HepG2 (cell line): ENCODE results near the gene NPHP4. TPM values are rescaled to one million over a fixed set of nuclear protein-coding genes. Genes with fewer than 3 reads are reported as not detected.

Experiments used
- ATAC-seq: fragments of 200-7000 bp; cut with Tn5 transposase; 3 replicates; pipeline ENCODE4 v1.9.1; 2020; ENCODE audit warnings: mild to moderate bottlenecking, moderate library complexity
- BruUV-seq: library from RNA; stranded (reverse); fragments of 400-500 nt; replicated peaks from 2 replicates; lab custom pipeline; 2021; lab: Mats Ljungman, UMichigan
- CTCF ChIA-PET: fragments of 300-600 bp; formaldehyde crosslinking; extraction: SDS; loops from one replicate; lab custom pipeline; 2021; ENCODE audit warnings: low total read pairs, inconsistent platforms, low intra/inter-chr PET ratio; lab: Yijun Ruan, JAX
- POLR2A ChIA-PET: fragments of 350-600 bp; sonication (Branson Sonifier 250); formaldehyde crosslinking; loops from one replicate; lab custom pipeline; 2020; ENCODE audit warnings: antibody characterized with exemption, inconsistent platforms; lab: Yijun Ruan, JAX
- DNase-seq: peaks from one replicate; pipeline ENCODE4 v3.0.0-alpha.2; 2015; ENCODE audit warnings: low spot score
- FAIRE-seq: peaks from 3 replicates; lab custom pipeline; 2011; peaks lifted over from hg19 to GRCh38; lab: Jason Lieb, UNC
- H2AFZ ChIP-seq: one replicate; pipeline ENCODE4 v1.6.1; 2011; ENCODE audit warnings: low read length, inconsistent platforms
- H3K27ac ChIP-seq: fragments of 300-600 bp; 3 replicates; pipeline ENCODE4 v1.8.0; 2011; ENCODE audit warnings: mixed run types, mild to moderate bottlenecking, mixed read lengths, low read length, inconsistent platforms; ENCODE audit not compliant: insufficient read depth; ENCODE audit errors: extremely low read length
- H3K27me3 ChIP-seq, 2 experiments: fragments of 200-600 bp in 1 of 2; 2 replicates in 1 of 2; 3 replicates in 1 of 2; pipeline versions ENCODE4 v1.6.0 to v1.8.0; 2011; ENCODE audit warnings: low read length in 2 of 2, mild to moderate bottlenecking in 2 of 2, moderate library complexity in 2 of 2, inconsistent platforms in 1 of 2; ENCODE audit not compliant: insufficient read depth in 2 of 2, control insufficient read depth in 1 of 2
- H3K36me3 ChIP-seq, 2 experiments: fragments of 200-600 bp in 1 of 2; replicated peaks in 1 of 2; 2 replicates in 1 of 2; 3 replicates in 1 of 2; pipeline versions ENCODE4 v1.5.1 to v1.8.0; 2011; ENCODE audit warnings: low read length in 2 of 2, inconsistent platforms in 1 of 2; ENCODE audit not compliant: insufficient read depth in 2 of 2, control insufficient read depth in 1 of 2
- H3K4me1 ChIP-seq: 2 replicates; pipeline ENCODE4 v1.5.1; 2012; ENCODE audit warnings: low read length, inconsistent platforms; ENCODE audit not compliant: insufficient read depth
- H3K4me2 ChIP-seq: 2 replicates; pipeline ENCODE4 v1.6.0; 2011; ENCODE audit warnings: low read depth, low read length, inconsistent platforms
- H3K4me3 ChIP-seq, 3 experiments: fragments of 200-600 bp in 1 of 3; sonication (generic), shearing (Covaris generic) in 1 of 3; replicated peaks in 1 of 3; 2 replicates each; pipeline ENCODE4 v1.5.1; 2011 to 2016; ENCODE audit warnings: low read length in 3 of 3, inconsistent platforms in 2 of 3, low read depth in 2 of 3, mild to moderate bottlenecking in 2 of 3, control low read depth in 1 of 3, mixed read lengths in 1 of 3; ENCODE audit not compliant: insufficient read depth in 1 of 3
- H3K79me2 ChIP-seq: one replicate; pipeline ENCODE4 v1.6.1; 2011; ENCODE audit warnings: low read length, inconsistent platforms; ENCODE audit not compliant: insufficient read depth
- H3K9ac ChIP-seq: 2 replicates; pipeline ENCODE4 v1.6.0; 2011; ENCODE audit warnings: mild to moderate bottlenecking, low read depth, low read length, inconsistent platforms; ENCODE audit not compliant: insufficient read depth
- H3K9me3 ChIP-seq: 2 replicates; pipeline ENCODE4 v1.5.1; 2012; ENCODE audit warnings: mild to moderate bottlenecking, low read length
- H4K20me1 ChIP-seq: 2 replicates; pipeline ENCODE4 v1.6.0; 2011; ENCODE audit warnings: inconsistent platforms, mild to moderate bottlenecking, low read length, moderate library complexity; ENCODE audit not compliant: insufficient read depth
- BHLHE40 ChIP-seq: IDR thresholded peaks from 2 replicates; pipeline ENCODE4 v1.6.1; 2011; ENCODE audit warnings: low read length, improper control_type of control experiment
- BRF2 ChIP-seq: sonication (generic); formaldehyde crosslinking; IDR thresholded peaks from 2 replicates; pipeline ENCODE4 v1.8.1; 2022; ENCODE audit warnings: mild to moderate bottlenecking, missing genetic modification reagents
- HOXA7 ChIP-seq: sonication (generic); formaldehyde crosslinking; IDR thresholded peaks from 2 replicates; pipeline ENCODE4 v1.8.1; 2022; ENCODE audit warnings: mild to moderate bottlenecking, missing genetic modification reagents, moderate library complexity
- JUN ChIP-seq: sonication (generic); formaldehyde crosslinking; IDR thresholded peaks from 2 replicates; pipeline ENCODE4 v1.4.0; 2020; ENCODE audit warnings: mild to moderate bottlenecking, missing genetic modification reagents
- SRSF4 ChIP-seq: fragments of 200-400 bp; formaldehyde crosslinking; IDR thresholded peaks from one replicate; pipeline ENCODE4 v1.6.1; 2018; ENCODE audit warnings: mild to moderate bottlenecking, low read depth, low read length, moderate library complexity; ENCODE audit not compliant: poor library complexity, severe bottlenecking
- TBX3 ChIP-seq: fragments of 450-650 bp; IDR thresholded peaks from 2 replicates; pipeline ENCODE4 v1.6.1; 2017; ENCODE audit warnings: antibody characterized with exemption, mild to moderate bottlenecking, inconsistent platforms, borderline replicate concordance
- TOE1 ChIP-seq: sonication (generic); formaldehyde crosslinking; IDR thresholded peaks from 2 replicates; pipeline ENCODE4 v1.4.0; 2020; ENCODE audit warnings: mild to moderate bottlenecking, missing genetic modification reagents
- ZFAT ChIP-seq: sonication (generic); formaldehyde crosslinking; conservative IDR thresholded peaks from 2 replicates; pipeline ENCODE4 v1.8.1; 2023; ENCODE audit warnings: missing genetic modification reagents, inconsistent platforms
- ZNF136 ChIP-seq: sonication (generic); formaldehyde crosslinking; IDR thresholded peaks from 2 replicates; pipeline ENCODE4 v1.8.1; 2022; ENCODE audit warnings: low read depth, mild to moderate bottlenecking, moderate library complexity, missing genetic modification reagents
- ZNF207 ChIP-seq: fragments of 450-650 bp; IDR thresholded peaks from 2 replicates; pipeline ENCODE4 v1.6.1; 2016; ENCODE audit warnings: antibody characterized with exemption, borderline replicate concordance
- ZNF557 ChIP-seq: sonication (generic); formaldehyde crosslinking; IDR thresholded peaks from 2 replicates; pipeline ENCODE4 v1.4.0; 2020; ENCODE audit warnings: missing genetic modification reagents
- WGBS: methylation state at CpG from one replicate; pipeline ENCODE4 v1.1.6; 2017; ENCODE audit warnings: low lambda C conversion rate; 5-methylcytosine and 5-hydroxymethylcytosine counted together
- in situ Hi-C: cut with HindIII; loops from 2 replicates; pipeline ENCODE4 v1.10.0; 2017; ENCODE audit warnings: low pct_unique_long_range_greater_than_20kb; ENCODE audit not compliant: extremely low pct_ligation_motif_present
- intact Hi-C: fragments of 100-400 bp; cut with micrococcal nuclease; formaldehyde crosslinking; loops from one replicate; pipeline ENCODE4 v1.10.0; 2022; ENCODE audit not compliant: unreplicated experiment
- polyA plus RNA-seq, 8 experiments: library from polyadenylated mRNA; depleted of rRNA in 3 of 8; stranded (reverse) in 7 of 8; unstranded in 1 of 8; fragments of >200 nt; fragmentation: Illumina TruSeq in 4 of 8; extraction: Trizol in 4 of 8; gene quantifications; 2 replicates each; pipeline versions ENCODE4 v1.2.1 to v1.2.3, GENCODE V29; 2011 to 2016; ENCODE audit warnings: low read depth in 4 of 8, missing spikeins in 1 of 8, mixed read lengths in 1 of 8; ENCODE audit not compliant: insufficient read depth in 1 of 8
- total RNA-seq, 5 experiments: library from RNA; depleted of rRNA; stranded (reverse); fragments of >200 nt; fragmentation: Illumina TruSeq; extraction: Trizol; gene quantifications; 2 replicates each; pipeline ENCODE4 v1.2.3, GENCODE V29; 2016; ENCODE audit warnings: low read depth in 1 of 5
- TF ChIP-seq, protein P1 (sequence below): IDR thresholded peaks from 2 replicates; pipeline ENCODE4 v1.6.1; 2016; ENCODE audit warnings: missing compliant biosample characterization, missing genetic modification reagents, borderline replicate concordance
- TF ChIP-seq, protein P2 (sequence below): conservative IDR thresholded peaks from 2 replicates; pipeline ENCODE4 v1.6.1; 2018; ENCODE audit warnings: missing genetic modification reagents
- TF ChIP-seq, protein P3 (sequence below): IDR thresholded peaks from 2 replicates; pipeline ENCODE4 v1.6.1; 2016; ENCODE audit warnings: low read depth

Gene NPHP4
- total and polyA plus RNA-seq, 2 of the 13 experiments (the other 11 are each of a cell fraction or from before 2014, with no cell fraction given), result 4.4 to 6.8 TPM

DNA sequence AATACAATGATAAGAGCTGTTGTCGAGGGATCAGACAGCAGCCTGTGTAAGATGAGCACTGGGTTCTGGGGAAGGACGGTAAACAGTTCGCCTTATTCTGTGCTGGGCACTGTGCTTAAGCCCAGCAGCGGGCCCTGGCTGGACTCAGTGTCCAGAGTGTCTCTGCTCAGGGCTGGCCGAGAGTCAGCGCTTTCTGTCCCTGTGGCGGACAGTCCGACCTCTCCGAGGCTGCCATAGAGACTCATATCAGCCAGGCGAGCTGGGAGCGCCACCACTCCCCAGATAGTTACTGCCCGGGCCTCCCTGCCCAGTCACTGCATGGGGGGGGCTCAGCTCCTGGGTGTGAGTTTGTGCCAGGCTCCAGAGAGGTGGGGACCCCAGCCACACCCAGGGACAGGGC is 14.7 kb upstream of the NPHP4 start:
- no peak overlapping the region for H2AFZ ChIP-seq
- no peak overlapping the region for H3K4me3 ChIP-seq
- in situ Hi-C loops (no loop called here), intact Hi-C loops (no loop called here)
- no peak overlapping the region for H3K9ac ChIP-seq
- CTCF ChIA-PET, result no interaction called here
- no peaks in the 10 kb centered on the region for H3K79me2 ChIP-seq
- no peaks in the 10 kb centered on the region for H3K36me3 ChIP-seq
- no peak overlapping the region for H3K27ac ChIP-seq
- TF ChIP-seq TBX3 (no peak), BHLHE40 (no peak), SRSF4 (no peak), TOE1 (CRISPR knock-in tag) (no peak), ZNF557 (no peak), ZFAT (CRISPR knock-in tag) (no peak), ZNF136 (no peak), ZNF207 (no peak), BRF2 (CRISPR knock-in tag) (no peak), JUN (CRISPR knock-in tag) (no peak), HOXA7 (no peak)
- TF ChIP-seq, protein P1, sequence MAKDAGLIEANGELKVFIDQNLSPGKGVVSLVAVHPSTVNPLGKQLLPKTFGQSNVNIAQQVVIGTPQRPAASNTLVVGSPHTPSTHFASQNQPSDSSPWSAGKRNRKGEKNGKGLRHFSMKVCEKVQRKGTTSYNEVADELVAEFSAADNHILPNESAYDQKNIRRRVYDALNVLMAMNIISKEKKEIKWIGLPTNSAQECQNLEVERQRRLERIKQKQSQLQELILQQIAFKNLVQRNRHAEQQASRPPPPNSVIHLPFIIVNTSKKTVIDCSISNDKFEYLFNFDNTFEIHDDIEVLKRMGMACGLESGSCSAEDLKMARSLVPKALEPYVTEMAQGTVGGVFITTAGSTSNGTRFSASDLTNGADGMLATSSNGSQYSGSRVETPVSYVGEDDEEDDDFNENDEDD (CRISPR knock-in tag), result no peak
- TF ChIP-seq, protein P2, sequence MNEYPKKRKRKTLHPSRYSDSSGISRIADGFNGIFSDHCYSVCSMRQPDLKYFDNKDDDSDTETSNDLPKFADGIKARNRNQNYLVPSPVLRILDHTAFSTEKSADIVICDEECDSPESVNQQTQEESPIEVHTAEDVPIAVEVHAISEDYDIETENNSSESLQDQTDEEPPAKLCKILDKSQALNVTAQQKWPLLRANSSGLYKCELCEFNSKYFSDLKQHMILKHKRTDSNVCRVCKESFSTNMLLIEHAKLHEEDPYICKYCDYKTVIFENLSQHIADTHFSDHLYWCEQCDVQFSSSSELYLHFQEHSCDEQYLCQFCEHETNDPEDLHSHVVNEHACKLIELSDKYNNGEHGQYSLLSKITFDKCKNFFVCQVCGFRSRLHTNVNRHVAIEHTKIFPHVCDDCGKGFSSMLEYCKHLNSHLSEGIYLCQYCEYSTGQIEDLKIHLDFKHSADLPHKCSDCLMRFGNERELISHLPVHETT, result no peak
- TF ChIP-seq, protein P3, sequence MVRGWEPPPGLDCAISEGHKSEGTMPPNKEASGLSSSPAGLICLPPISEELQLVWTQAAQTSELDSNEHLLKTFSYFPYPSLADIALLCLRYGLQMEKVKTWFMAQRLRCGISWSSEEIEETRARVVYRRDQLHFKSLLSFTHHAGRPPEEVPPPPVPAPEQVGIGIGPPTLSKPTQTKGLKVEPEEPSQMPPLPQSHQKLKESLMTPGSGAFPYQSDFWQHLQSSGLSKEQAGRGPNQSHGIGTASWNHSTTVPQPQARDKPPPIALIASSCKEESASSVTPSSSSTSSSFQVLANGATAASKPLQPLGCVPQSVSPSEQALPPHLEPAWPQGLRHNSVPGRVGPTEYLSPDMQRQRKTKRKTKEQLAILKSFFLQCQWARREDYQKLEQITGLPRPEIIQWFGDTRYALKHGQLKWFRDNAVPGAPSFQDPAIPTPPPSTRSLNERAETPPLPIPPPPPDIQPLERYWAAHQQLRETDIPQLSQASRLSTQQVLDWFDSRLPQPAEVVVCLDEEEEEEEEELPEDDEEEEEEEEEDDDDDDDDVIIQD, result no peak
- no TSS peak for BruUV-seq
- no peaks in the 10 kb centered on the region for H3K9me3 ChIP-seq
- no peaks in the 10 kb centered on the region for H4K20me1 ChIP-seq
- ATAC-seq, result no peak
- POLR2A ChIA-PET, result no interaction called here
- H3K4me2 ChIP-seq, result no peak overlapping the region
- H3K4me1 ChIP-seq, result peaks cover 49% of the 10 kb centered on the region
- WGBS, result 100% methylated on average over 2 of the region's 12 CpGs
- peaks cover 0 to 4% of the 10 kb centered on the region in 2 experiments; a peak in 1 of 5 replicates for H3K27me3 ChIP-seq
- DNase-seq, result no peak
- FAIRE-seq, result no peak
